ENCODE results near the gene SLC18B1.
"Not testable (repeated sequence)": the region's sequence is repeated elsewhere in the genome, so short reads cannot be mapped to it uniquely, and the experiment has no call there.

SLC18B1 gene

DNA sequence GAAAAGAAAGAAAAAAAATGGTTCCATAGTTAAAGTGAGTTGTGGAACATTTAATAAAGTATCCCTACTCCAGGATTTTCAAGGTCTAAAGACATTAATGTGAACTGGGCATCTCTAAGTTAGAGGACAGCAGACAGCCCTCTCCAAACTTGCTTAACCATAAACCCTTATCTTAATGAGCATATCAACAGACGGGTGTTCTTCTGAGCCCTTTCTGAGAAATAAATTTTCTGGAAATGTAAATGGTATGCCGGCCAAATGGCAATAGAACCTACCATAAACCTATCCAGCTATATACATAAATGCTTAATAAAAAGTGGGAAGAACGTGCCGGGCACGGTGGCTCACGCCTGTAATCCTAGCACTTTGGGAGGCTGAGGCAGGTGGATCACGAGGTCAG, 12.5 kb downstream of the SLC18B1 start:
- no peaks in the 10 kb centered on the region for H3K36me3 ChIP-seq (ENCODE audit: insufficient read depth, low read length)
- TF ChIP-seq, protein P1, sequence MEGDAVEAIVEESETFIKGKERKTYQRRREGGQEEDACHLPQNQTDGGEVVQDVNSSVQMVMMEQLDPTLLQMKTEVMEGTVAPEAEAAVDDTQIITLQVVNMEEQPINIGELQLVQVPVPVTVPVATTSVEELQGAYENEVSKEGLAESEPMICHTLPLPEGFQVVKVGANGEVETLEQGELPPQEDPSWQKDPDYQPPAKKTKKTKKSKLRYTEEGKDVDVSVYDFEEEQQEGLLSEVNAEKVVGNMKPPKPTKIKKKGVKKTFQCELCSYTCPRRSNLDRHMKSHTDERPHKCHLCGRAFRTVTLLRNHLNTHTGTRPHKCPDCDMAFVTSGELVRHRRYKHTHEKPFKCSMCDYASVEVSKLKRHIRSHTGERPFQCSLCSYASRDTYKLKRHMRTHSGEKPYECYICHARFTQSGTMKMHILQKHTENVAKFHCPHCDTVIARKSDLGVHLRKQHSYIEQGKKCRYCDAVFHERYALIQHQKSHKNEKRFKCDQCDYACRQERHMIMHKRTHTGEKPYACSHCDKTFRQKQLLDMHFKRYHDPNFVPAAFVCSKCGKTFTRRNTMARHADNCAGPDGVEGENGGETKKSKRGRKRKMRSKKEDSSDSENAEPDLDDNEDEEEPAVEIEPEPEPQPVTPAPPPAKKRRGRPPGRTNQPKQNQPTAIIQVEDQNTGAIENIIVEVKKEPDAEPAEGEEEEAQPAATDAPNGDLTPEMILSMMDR (conservative IDR thresholded peaks at IDR 0.05; ENCODE audit: low read length): no peak
- no peak for TF ChIP-seq EZH2phosphoT487 (IDR thresholded peaks at IDR 0.05; ENCODE audit: borderline replicate concordance)

DNA sequence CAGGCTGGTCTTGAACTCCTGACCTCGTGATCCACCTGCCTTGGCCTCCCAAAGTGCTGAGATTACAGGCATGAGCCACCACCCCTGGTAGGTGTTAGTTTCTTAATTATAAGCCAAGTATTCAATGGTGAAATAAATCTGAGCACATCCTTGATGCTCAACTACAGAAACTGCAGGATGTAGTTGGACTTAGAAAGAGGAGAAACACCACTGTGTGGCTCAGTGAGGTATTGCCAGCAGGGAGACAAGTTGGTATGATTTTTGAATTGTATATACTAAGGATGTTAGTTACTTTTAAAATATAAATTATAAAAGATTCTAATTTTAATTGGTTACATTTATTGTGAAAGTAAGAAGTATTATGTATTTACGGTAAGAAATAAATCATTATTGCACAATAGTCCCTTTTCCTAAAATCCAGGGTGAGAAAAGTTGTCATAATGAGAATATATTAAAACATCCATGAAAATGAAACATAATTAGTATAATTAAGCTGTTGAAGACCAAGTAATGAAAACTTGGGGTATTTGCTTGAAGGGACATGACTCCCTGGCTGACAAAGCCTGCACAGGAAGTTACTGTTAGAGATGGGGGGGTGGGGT, 17.6 kb downstream of the SLC18B1 start:
- H2AFZ ChIP-seq (ENCODE audit: low read length): no peak overlapping the region
- H3K9ac ChIP-seq (ENCODE audit: low read depth, low read length, poor library complexity, severe bottlenecking): no peak overlapping the region
- no peaks in the 10 kb centered on the region for H4K20me1 ChIP-seq (ENCODE audit: insufficient read depth, low read length, poor library complexity, severe bottlenecking)
- no peak for TF ChIP-seq EZH2phosphoT487 (IDR thresholded peaks at IDR 0.05; ENCODE audit: borderline replicate concordance)
- TF ChIP-seq, protein P1 (conservative IDR thresholded peaks at IDR 0.05; ENCODE audit: low read length): peak; percentile 51
- no peak overlapping the region for H3K4me3 ChIP-seq (ENCODE audit: low read length, poor library complexity, severe bottlenecking)
- no peaks in the 10 kb centered on the region for H3K27me3 ChIP-seq (ENCODE audit: insufficient read depth, low read length, poor library complexity, severe bottlenecking)
- no peaks in the 10 kb centered on the region for H3K79me2 ChIP-seq (ENCODE audit: insufficient read depth, low read length)
- no peaks in the 10 kb centered on the region for H3K36me3 ChIP-seq (ENCODE audit: insufficient read depth, low read length)
- H3K9me3 ChIP-seq (ENCODE audit: insufficient read depth, low read depth, low read length): no peaks in the 10 kb centered on the region
- H3F3A ChIP-seq (ENCODE audit: low read depth): no peaks in the 10 kb centered on the region
- no peaks in the 10 kb centered on the region for H3K9me2 ChIP-seq (replicated peaks; ENCODE audit: low read depth, low read length)
- H3K4me2 ChIP-seq (ENCODE audit: low read depth, low read length, poor library complexity, severe bottlenecking): no peak overlapping the region
- H3K4me1 ChIP-seq (ENCODE audit: insufficient read depth, low read length, poor library complexity, severe bottlenecking): no peaks in the 10 kb centered on the region

More for the DNA sequence above, 12.5 kb downstream of the SLC18B1 start:
- H3F3A ChIP-seq (ENCODE audit: low read depth): no peaks in the 10 kb centered on the region
- no peaks in the 10 kb centered on the region for H3K9me2 ChIP-seq (replicated peaks; ENCODE audit: low read depth, low read length)
- no peak overlapping the region for H3K4me2 ChIP-seq (ENCODE audit: low read depth, low read length, poor library complexity, severe bottlenecking)
- H4K20me1 ChIP-seq (ENCODE audit: insufficient read depth, low read length, poor library complexity, severe bottlenecking): no peaks in the 10 kb centered on the region
- H2AFZ ChIP-seq (ENCODE audit: low read length): no peak overlapping the region
- no peaks in the 10 kb centered on the region for H3K79me2 ChIP-seq (ENCODE audit: insufficient read depth, low read length)
- H3K27me3 ChIP-seq (ENCODE audit: insufficient read depth, low read length, poor library complexity, severe bottlenecking): no peaks in the 10 kb centered on the region
- no peak overlapping the region for H3K9ac ChIP-seq (ENCODE audit: low read depth, low read length, poor library complexity, severe bottlenecking)
- H3K9me3 ChIP-seq (ENCODE audit: insufficient read depth, low read depth, low read length): no peaks in the 10 kb centered on the region
- H3K4me1 ChIP-seq (ENCODE audit: insufficient read depth, low read length, poor library complexity, severe bottlenecking): no peaks in the 10 kb centered on the region
- no peak overlapping the region for H3K4me3 ChIP-seq (ENCODE audit: low read length, poor library complexity, severe bottlenecking)

DNA sequence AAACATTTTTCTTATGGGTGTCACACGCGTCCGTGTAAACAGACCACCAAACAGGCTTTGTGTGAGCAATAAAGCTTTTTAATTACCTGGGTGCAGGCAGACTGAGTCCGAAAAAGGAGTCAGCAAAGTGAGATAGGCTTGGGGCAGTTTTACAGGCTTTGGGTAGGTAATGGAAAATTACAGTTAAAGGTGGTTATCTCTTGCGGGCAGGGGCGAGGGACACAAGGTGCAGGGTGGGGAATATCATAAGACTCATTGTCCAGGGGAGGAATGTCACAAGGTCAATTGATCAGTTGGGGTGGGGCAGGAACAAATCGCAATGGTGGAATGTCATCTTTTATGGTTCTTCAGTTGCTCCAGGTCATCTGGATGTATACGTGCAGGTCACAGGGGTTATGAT, 20.6 kb downstream of the SLC18B1 start:
- not testable (repeated sequence) for H3F3A ChIP-seq (ENCODE audit: low read depth); H3K9me2 ChIP-seq (replicated peaks; ENCODE audit: low read depth, low read length); H3K9me3 ChIP-seq (ENCODE audit: insufficient read depth, low read depth, low read length); H3K36me3 ChIP-seq (ENCODE audit: insufficient read depth, low read length); H4K20me1 ChIP-seq (ENCODE audit: insufficient read depth, low read length, poor library complexity, severe bottlenecking); H3K79me2 ChIP-seq (ENCODE audit: insufficient read depth, low read length); H3K4me2 ChIP-seq (ENCODE audit: low read depth, low read length, poor library complexity, severe bottlenecking); H2AFZ ChIP-seq (ENCODE audit: low read length); H3K27me3 ChIP-seq (ENCODE audit: insufficient read depth, low read length, poor library complexity, severe bottlenecking); H3K4me3 ChIP-seq (ENCODE audit: low read length, poor library complexity, severe bottlenecking); H3K4me1 ChIP-seq (ENCODE audit: insufficient read depth, low read length, poor library complexity, severe bottlenecking); H3K9ac ChIP-seq (ENCODE audit: low read depth, low read length, poor library complexity, severe bottlenecking)

DNA sequence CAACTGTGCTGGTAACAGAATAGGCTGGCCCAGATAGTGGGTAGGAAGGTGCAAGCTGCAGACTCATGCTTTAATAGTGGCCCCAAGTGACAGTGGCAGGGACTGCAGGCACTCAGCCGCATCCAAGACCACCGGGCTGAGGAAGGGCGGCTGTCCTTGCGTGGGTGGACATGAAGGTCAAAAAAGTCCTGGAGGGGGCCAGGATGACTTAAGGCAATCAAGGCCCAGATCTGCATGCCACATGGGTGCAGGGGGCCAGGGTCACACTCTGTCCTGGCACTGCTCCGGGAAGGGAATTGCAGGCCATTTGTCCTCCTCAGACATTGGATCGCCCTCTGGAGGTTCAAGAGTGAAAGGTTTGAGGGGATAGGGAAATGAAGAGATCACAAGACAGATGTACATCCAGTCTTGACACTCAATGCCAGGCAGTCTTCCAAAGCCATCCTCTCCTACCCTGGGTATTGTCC, 30.4 kb downstream of the SLC18B1 start:
- peak overlapping the region; percentile 75 for H3K4me2 ChIP-seq (ENCODE audit: low read depth, low read length, poor library complexity, severe bottlenecking)
- no peaks in the 10 kb centered on the region for H4K20me1 ChIP-seq (ENCODE audit: insufficient read depth, low read length, poor library complexity, severe bottlenecking)
- H3K36me3 ChIP-seq (ENCODE audit: insufficient read depth, low read length): no peaks in the 10 kb centered on the region
- no peak overlapping the region for H3K9ac ChIP-seq (ENCODE audit: low read depth, low read length, poor library complexity, severe bottlenecking)
- H3K79me2 ChIP-seq (ENCODE audit: insufficient read depth, low read length): no peaks in the 10 kb centered on the region
- no peaks in the 10 kb centered on the region for H3K9me2 ChIP-seq (replicated peaks; ENCODE audit: low read depth, low read length)
- peak overlapping the region; percentile 99 for H2AFZ ChIP-seq (ENCODE audit: low read length)
- no peaks in the 10 kb centered on the region for H3K27me3 ChIP-seq (ENCODE audit: insufficient read depth, low read length, poor library complexity, severe bottlenecking)
- no peak for TF ChIP-seq EZH2phosphoT487 (IDR thresholded peaks at IDR 0.05; ENCODE audit: borderline replicate concordance)
- TF ChIP-seq, protein P1 (conservative IDR thresholded peaks at IDR 0.05; ENCODE audit: low read length): peak; percentile 96
- peak overlapping the region; percentile 74 for H3K4me3 ChIP-seq (ENCODE audit: low read length, poor library complexity, severe bottlenecking)
- no peaks in the 10 kb centered on the region for H3K4me1 ChIP-seq (ENCODE audit: insufficient read depth, low read length, poor library complexity, severe bottlenecking)
- no peaks in the 10 kb centered on the region for H3K9me3 ChIP-seq (ENCODE audit: insufficient read depth, low read depth, low read length)
- H3F3A ChIP-seq (ENCODE audit: low read depth): no peaks in the 10 kb centered on the region

Measured in Loucy (cell line).